ENCODE data around the gene OR10C1.
"Not testable (repeated sequence)": the region's sequence is repeated elsewhere in the genome, so short reads cannot be mapped to it uniquely, and the experiment has no call there.

OR10C1 gene, protein sequence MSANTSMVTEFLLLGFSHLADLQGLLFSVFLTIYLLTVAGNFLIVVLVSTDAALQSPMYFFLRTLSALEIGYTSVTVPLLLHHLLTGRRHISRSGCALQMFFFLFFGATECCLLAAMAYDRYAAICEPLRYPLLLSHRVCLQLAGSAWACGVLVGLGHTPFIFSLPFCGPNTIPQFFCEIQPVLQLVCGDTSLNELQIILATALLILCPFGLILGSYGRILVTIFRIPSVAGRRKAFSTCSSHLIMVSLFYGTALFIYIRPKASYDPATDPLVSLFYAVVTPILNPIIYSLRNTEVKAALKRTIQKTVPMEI

DNA sequence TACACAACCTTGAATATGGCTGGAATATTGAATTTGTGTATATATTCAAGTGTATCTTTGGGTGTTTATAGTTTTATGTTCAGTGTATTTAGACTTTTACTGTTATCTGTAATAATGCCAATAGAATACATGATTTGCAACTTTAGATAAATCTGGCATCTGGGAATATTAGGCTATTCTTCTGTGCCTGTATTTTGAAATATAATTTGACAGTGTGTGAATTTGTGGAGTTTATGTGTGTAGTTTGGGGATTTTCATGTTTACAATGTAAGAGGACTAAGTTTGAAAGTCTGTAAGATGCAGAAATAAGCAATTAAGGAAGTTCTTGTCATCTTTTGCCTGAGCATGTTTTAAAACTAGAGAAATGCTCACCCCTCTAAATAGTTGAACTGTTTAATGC lies at the start of gene OR10C1:
TSS of gene OR10C1 (plus strand) at position 301 of the 400 bp plus-strand sequence. CDS start 710 bp downstream, outside the sequence.
- no peak for TF ChIP-seq POLR2A (IDR thresholded peaks at IDR 0.05; ENCODE audit: low read length)
- no peak for TF ChIP-seq GATA1 (IDR thresholded peaks at IDR 0.05; ENCODE audit: low read depth, low read length)
- no peak for DNase-seq

DNA sequence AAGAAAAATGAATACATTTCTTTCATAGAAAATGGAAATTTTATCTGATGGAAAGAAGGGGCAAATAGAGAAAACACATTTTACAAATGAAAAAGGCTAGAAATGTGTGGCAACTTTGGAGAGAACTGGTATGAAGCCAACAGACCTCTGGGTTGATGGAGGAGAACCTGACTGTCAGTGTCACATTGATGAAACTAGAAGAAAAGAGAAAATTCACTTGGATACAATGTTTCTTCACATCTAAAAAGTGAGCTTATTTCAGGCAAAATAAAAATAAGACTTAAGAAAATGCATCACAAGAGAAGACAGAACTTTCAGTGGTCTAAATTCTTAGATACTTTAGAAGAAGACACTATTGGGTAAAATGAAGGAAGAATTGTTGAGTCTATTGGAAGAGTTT lies 43.8 kb upstream of the OR10C1 start, which contains the start of gene OR12D2:
TSS of gene OR12D2 (plus strand) at position 301 of the 400 bp plus-strand sequence. CDS start 1,069 bp downstream, outside the sequence.
- no peak for TF ChIP-seq GATA1 (IDR thresholded peaks at IDR 0.05; ENCODE audit: low read depth, low read length)
- TF ChIP-seq POLR2A (IDR thresholded peaks at IDR 0.05; ENCODE audit: low read length): no peak
- DNase-seq: no peak

GRCh38 chr6:29399525-29399924 lies 39.6 kb upstream of the OR10C1 start:
- no peak for TF ChIP-seq GATA1 (IDR thresholded peaks at IDR 0.05; ENCODE audit: low read depth, low read length)
- no peak for TF ChIP-seq POLR2A (IDR thresholded peaks at IDR 0.05; ENCODE audit: low read length)

DNA sequence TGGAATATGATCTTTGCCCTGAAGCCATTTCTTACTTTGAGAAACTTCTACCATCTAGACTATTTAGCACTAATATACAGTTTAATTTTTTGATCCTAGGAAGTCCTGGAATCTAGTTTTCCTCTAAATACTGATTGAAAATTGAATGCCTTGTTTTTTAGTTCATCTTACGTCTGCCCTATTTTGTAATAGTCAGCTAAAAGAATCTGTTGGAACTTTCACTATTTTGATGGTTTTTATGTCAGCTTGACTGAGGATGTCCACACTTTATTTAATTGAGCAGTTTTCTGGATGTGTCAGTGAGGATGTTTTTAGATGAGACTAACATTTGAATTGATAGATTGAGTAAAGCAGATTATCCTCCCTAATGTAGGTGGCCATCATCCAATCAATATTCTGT lies 35.3 kb upstream of the OR10C1 start:
- TF ChIP-seq POLR2A (IDR thresholded peaks at IDR 0.05; ENCODE audit: low read length) (no peak), GATA1 (IDR thresholded peaks at IDR 0.05; ENCODE audit: low read depth, low read length) (no peak)
- DNase-seq: no peak

More at GRCh38 chr6:29399525-29399924, 39.6 kb upstream of the OR10C1 start:
- peak in 1 of 2 experiments; percentile 17 for DNase-seq

DNA sequence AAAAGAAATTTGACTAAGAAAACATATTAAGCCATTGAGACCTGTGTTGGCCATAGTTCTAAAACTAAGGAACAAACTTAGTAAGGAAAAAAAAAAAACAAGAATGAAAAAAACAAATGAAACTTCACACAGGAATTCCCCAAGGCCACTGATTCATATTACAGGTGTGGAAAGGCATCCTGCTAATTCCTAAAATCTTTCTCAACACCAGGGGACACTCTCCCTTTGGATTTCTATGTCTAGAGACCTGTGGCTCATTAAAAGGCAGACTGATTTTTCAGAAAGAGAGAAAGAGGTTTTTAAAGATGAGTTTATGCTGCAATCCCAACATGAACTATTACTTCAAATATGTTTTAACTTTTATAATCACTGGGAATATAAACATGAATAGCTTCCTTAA lies 24.5 kb upstream of the OR10C1 start, which contains the start of gene OR12D1:
TSS of gene OR12D1 (plus strand) at position 341 of the 400 bp plus-strand sequence.
- TF ChIP-seq POLR2A (IDR thresholded peaks at IDR 0.05; ENCODE audit: low read length): no peak
- TF ChIP-seq GATA1 (IDR thresholded peaks at IDR 0.05; ENCODE audit: low read depth, low read length): no peak
- DNase-seq: no peak

DNA sequence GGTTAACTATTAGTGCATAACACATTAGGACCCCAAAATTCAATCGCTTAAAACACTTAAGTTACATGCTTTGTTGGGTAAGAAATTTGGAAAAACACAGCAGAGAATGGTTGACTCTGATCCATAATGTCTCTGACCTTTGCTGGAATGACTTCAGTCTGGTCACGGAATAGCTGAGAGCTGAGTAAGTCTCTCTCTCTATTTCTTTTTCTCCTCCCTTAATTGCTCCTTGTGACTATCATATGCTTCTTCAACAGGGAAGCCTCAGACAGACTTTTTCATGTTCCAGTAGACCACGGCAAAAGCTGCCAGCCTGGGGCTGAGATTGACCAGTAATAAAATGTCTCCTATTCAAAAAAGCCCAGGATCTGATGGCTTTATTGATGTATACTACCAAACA lies 19.6 kb upstream of the OR10C1 start:
- DNase-seq: no peak
- no peak for TF ChIP-seq GATA1 (IDR thresholded peaks at IDR 0.05; ENCODE audit: low read depth, low read length)
- no peak for TF ChIP-seq POLR2A (IDR thresholded peaks at IDR 0.05; ENCODE audit: low read length)

DNA sequence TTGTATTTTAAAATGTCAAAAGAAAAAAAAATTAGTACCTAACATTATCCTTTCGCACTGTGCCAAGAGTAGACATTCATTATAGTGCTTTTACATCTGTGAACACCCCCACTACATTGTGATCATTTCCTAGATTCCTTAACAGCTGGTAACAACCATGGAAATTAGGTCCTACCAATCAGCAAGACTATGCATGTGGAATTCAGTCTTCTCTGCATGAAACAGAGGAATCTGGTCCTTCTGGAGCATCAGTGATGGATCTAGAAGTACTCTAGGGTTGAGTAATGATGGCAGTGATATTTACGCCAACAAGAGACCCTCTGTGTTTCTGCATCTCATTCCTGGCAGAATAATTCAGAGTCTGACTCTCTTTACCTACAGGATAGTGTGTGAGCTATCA lies 14.9 kb upstream of the OR10C1 start:
- DNase-seq: no peak
- no peak for TF ChIP-seq GATA1 (IDR thresholded peaks at IDR 0.05; ENCODE audit: low read depth, low read length)
- no peak for TF ChIP-seq POLR2A (IDR thresholded peaks at IDR 0.05; ENCODE audit: low read length)

GRCh38 chr6:29424575-29424974 lies 14.5 kb upstream of the OR10C1 start:
- no peak for TF ChIP-seq POLR2A (IDR thresholded peaks at IDR 0.05; ENCODE audit: low read length)
- TF ChIP-seq GATA1 (IDR thresholded peaks at IDR 0.05; ENCODE audit: low read depth, low read length): no peak
- DNase-seq: no peak

DNA sequence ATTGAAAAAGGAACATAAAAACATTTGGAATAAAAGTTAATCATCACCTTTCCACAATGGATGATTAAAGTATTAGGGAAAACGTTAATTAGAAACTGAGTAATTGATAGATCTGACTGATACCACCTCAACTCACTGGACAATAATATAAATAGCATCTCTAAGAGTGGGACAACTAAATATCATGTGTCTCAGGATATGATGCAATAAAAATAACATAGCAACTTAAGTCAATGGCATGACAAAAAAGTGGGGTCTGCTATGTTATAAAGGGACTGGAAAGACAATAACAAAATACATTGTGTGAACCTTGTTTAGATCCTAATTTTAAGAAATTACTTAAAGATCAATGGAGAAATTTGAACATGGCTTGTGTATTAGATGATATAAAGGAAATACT lies 14.0 kb upstream of the OR10C1 start:
- no peak for DNase-seq
- TF ChIP-seq GATA1 (IDR thresholded peaks at IDR 0.05; ENCODE audit: low read depth, low read length) (no peak), POLR2A (IDR thresholded peaks at IDR 0.05; ENCODE audit: low read length) (no peak)

DNA sequence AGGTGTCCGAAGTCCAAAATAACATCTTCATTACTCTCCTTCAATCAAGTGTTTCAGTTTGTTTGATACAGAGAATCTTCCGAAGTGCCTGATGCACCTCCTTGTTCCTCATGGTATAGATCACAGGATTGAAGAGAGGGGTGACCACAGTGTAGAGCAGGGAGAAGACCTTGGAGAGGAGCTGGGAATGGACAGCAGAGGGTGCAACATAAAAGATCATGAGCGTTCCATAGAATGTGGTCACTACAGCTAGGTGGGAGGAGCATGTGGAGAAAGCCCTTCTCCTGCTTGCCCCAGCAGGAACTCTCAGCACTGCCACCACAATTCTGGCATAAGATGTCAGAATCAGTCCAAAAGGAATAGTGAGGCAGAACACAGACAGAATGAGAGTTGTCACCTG lies 12.5 kb upstream of the OR10C1 start:
- TF ChIP-seq GATA1 (IDR thresholded peaks at IDR 0.05; ENCODE audit: low read depth, low read length) (no peak), POLR2A (IDR thresholded peaks at IDR 0.05; ENCODE audit: low read length) (no peak)
- DNase-seq: no peak

- DNase-seq: peak in 1 of 2 experiments; percentile 2
Measured at GRCh38 chr6:29436730-29437129, 2.4 kb upstream of the OR10C1 start.

- DNase-seq: peak in 1 of 2 experiments; percentile 22
- TF ChIP-seq POLR2A (IDR thresholded peaks at IDR 0.05; ENCODE audit: low read length): no peak
- TF ChIP-seq GATA1 (IDR thresholded peaks at IDR 0.05; ENCODE audit: low read depth, low read length): no peak
Measured at GRCh38 chr6:29442719-29443118, 3.6 kb downstream of the OR10C1 start.

GRCh38 chr6:29444031-29444430 lies 4.9 kb downstream of the OR10C1 start:
- not testable (repeated sequence) for DNase-seq

- no peak for DNase-seq
- TF ChIP-seq POLR2A (IDR thresholded peaks at IDR 0.05; ENCODE audit: low read length) (no peak), GATA1 (IDR thresholded peaks at IDR 0.05; ENCODE audit: low read depth, low read length) (no peak)
Measured at GRCh38 chr6:29447670-29448069, 8.6 kb downstream of the OR10C1 start.

DNA sequence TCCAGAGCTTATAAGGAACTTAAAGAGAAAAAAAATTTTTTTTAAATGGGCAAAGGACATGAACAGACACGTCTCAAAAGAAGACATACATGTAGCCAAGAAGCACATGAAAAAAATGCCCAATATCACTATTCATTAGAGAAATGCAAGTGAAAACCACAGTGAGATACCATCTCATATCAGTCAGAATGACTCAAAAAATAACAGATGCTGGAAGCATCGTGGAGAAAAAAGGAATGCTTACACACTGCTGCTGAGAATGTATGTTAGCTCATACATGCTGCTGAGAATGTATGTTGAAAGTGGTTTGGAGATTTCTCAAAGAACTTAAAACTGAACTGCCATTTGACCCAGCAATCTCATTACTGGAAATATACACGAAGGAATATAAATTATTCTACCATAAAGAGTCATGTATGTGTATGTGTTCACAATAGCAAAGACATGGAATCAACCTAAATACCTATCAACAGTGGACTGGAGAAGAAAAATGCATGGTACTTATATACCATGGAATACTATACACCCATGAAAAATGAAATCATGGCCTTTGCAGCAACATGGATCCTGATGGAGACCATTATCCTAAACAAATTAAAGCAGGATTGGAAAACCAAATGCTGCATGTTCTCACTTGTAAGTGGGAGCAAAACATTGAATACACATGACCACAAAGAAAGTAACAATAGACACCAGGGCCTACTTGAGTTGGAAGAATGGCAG lies 12.5 kb downstream of the OR10C1 start:
- TF ChIP-seq GATA1 (IDR thresholded peaks at IDR 0.05; ENCODE audit: low read depth, low read length) (no peak), POLR2A (IDR thresholded peaks at IDR 0.05; ENCODE audit: low read length) (no peak)
- DNase-seq: peak in 1 of 2 experiments; percentile 12
